Endometrial microvascular endothelial cells (primary cell): Measurements from ENCODE around the gene ATAD1. TPM values are rescaled to one million over a fixed set of nuclear protein-coding genes. Genes with fewer than 3 reads are reported as not detected.

Source experiments
- in situ Hi-C: cut with HindIII; loops from 2 replicates; pipeline ENCODE4 v1.10.0; 2017; ENCODE audit warnings: low sequenced_read_pairs, low pct_unique_long_range_greater_than_20kb; ENCODE audit errors: inconsistent ontology term
- total RNA-seq: library from RNA; depleted of rRNA; stranded (reverse); fragments of >200 nt; gene quantifications from one replicate; pipeline ENCODE4 v1.2.3, GENCODE V29; 2015; ENCODE audit errors: inconsistent ontology term

Gene ATAD1
- 21.8 TPM for total RNA-seq

DNA sequence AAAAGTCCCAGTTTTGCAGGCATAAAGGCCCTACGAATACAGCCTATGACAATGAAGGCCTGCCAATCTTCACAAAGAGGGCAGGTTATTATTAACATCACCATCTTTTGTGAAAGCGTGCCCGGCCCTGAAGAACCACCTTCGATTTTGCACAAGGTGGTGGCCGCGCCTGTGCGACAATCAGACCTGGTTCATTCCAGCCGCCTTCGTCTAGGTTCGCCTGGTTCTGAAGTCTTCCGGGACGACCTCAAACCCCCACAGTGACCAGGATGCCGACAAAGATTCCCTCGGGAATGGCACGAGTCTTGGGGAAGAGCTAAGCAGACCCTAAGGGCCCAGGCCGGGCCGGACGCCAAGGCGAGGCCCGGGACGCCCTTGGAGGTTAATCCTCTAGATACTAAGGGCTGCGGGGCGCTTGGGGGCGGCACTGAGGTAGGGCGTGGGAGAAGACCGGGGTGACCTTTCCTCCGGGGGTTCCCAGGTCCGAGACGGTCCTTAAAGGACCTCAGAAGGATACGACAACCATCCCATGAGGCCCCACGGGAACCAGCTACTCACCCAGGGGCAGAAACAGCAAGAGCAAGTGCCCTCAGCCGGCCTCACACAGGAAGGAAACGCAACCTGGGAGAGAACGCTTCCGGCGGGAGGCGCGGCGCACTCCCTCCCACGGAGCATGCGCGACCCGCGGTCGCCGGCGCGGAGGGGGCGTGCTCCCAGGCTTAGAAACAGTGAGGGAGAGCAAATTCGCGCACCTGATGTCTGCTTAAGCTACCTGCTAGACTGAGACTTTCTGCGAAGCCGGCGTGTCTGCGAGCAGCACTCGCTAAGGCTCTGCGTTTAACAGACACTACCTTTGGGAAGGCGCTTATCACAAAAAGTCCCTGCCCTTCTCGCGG is at the start of gene ATAD1:
TSS of gene ATAD1 (minus strand) at position 618 of the 896 bp plus-strand sequence. CDS start 3,627 bp downstream, outside the sequence.
- in situ Hi-C loops, result no loop called here

GRCh38 chr10:87867453-87867852 is 49.4 kb upstream of the ATAD1 start:
- in situ Hi-C loops, result loop anchor here (25.0 kb wide), 2 partner anchors 95 to 370 kb away; no protein-coding TSS in a partner anchor

DNA sequence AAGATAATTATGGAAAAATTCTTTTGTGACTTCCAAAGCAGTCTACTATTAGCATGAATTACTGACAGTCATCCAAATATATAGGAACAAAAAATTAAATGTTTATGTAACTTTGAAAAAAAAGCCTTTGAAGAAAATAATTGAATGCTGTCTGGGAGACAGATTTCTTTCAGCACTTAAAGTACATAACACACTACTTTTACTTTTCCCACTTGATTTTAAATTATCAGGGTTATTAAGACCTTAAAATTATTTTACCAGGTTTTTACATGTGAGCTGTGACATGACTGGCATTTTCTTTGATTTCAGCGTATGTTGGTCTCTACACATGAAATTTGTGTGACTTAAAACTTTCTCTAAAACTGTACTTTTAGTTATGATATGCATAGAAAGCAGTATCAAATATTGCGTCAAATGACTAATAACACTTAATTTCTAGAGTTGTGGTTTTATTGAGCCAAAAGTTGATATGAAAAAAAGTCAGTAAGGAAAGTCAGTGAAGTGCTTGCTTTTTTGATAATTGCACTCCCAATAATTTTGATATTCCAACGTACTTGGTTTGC is 48.5 kb upstream of the ATAD1 start:
- in situ Hi-C loops, result loop anchor here (25.0 kb wide), 2 partner anchors 96 to 371 kb away; no protein-coding TSS in a partner anchor

DNA sequence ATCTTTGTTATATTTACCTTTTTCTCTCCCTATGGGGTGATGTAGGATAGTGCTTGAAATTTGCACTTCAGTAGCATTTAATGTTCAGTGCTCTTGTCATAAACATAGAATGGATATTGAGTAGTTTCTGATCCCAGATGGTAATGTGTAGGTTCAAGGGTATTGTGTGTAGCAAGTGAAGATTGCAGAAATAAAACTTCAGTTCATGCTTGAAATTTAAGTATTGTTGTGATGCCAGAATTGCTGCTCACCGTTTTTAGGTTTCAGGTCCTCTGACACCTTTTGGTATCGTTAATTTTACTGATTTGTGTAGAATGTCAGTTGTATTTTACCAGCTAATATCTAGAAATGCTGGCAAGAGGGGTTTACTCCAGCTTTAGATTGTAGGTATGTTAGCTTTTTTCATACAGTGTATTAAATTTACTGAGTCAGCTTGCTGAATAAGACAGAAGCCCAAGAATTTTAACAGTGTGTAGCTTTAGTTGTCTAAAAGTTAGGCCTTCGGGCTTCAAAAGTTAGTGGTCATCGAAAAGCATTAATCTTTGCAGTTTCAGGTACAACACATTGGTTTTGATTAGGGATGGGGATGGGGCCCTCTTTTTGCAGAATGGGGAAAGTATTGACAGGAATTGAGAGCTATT is 47.3 kb upstream of the ATAD1 start:
- in situ Hi-C loops, result loop anchor here (25.0 kb wide), 2 partner anchors 97 to 372 kb away; no protein-coding TSS in a partner anchor

DNA sequence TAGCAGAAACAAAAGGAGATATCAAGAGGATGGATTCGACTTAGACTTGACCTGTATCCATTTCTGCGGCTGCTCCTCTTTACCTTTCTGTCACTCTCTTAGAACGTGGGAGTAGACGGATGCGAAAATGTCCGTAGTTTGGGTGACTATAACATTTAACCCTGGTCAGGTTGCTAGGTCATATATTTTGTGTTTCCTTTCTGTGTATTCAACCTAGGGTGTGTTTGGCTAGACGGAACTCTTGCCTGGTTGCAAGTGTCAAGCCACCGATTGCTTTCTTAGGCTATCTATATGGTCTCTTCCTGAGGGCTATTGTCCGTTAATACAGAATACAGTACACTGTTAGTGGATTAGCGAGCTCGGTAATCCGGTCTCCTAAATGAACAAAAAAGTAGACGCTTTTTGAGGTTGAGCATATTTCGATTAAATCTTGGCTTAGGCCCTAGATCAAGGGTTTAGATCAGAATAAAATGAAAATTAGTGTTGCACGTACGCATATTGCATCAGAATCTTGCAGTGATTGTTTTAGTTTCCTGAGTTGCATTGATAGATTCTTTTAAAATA is 46.6 kb upstream of the ATAD1 start:
- in situ Hi-C loops, result loop anchor here (25.0 kb wide), 2 partner anchors 98 to 373 kb away; no protein-coding TSS in a partner anchor

GRCh38 chr10:87863951-87864495 is 46.0 kb upstream of the ATAD1 start:
- in situ Hi-C loops, result loop anchor here (25.0 kb wide), 2 partner anchors 98 to 373 kb away; no protein-coding TSS in a partner anchor

DNA sequence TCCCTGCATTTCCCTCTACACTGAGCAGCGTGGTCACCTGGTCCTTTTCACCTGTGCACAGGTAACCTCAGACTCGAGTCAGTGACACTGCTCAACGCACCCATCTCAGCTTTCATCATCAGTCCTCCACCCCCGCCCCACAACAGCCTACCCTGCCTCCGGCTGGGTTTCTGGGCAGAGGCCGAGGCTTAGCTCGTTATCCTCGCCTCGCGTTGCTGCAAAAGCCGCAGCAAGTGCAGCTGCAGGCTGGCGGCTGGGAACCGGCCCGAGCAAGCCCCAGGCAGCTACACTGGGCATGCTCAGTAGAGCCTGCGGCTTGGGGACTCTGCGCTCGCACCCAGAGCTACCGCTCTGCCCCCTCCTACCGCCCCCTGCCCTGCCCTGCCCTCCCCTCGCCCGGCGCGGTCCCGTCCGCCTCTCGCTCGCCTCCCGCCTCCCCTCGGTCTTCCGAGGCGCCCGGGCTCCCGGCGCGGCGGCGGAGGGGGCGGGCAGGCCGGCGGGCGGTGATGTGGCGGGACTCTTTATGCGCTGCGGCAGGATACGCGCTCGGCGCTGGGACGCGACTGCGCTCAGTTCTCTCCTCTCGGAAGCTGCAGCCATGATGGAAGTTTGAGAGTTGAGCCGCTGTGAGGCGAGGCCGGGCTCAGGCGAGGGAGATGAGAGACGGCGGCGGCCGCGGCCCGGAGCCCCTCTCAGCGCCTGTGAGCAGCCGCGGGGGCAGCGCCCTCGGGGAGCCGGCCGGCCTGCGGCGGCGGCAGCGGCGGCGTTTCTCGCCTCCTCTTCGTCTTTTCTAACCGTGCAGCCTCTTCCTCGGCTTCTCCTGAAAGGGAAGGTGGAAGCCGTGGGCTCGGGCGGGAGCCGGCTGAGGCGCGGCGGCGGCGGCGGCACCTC is 45.3 kb upstream of the ATAD1 start, which contains the start of the genes KLLN and PTEN:
TSS of gene KLLN (minus strand) at position 481 of the 891 bp plus-strand sequence. CDS start 1,046 bp downstream, outside the sequence.
TSS of gene PTEN (plus strand) at position 573 of the 891 bp plus-strand sequence. CDS start 845 bp downstream, outside the sequence.
- in situ Hi-C loops, result loop anchor here (25.0 kb wide), 2 partner anchors 99 to 374 kb away; no protein-coding TSS in a partner anchor

- in situ Hi-C loops, result loop anchor here (25.0 kb wide), 2 partner anchors 100 to 375 kb away; no protein-coding TSS in a partner anchor
These were observed 44.6 kb upstream of the ATAD1 start for GRCh38 chr10:87862679-87863052.

DNA sequence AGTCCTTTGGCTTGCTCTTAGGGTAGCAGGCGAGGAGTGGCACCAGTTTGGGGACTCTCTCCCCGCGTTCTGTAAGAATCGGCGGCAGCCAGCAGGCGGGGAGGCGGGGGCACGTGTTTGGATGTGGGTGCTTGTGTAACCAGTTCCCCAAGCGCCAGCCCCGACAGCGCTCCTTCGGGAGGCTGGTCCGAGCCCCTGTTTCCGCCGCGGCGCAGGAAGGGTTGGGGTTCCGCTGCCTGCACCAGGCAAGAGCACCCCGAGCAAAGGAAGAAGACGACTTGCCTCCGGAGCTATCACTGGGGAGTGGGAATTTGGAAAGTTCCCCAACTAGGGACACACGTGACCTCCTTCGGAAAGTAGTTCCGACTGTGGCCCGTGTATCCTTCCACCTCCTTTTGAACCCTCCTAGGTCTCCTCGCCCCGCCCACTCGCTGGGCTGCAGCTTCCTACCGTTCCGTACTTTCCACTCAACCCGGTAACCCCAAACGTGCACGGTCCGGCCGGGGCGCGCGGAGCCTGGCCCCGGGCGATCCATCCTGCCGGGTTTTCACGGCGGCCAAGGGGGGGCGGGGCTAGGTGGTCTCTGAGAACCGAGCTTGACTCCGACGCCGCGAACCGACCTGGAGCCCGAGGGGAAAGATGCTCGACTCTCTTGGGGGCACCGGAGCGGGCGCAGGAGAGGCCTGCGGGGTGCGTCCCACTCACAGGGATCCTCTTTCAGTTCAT is 44.1 kb upstream of the ATAD1 start:
- in situ Hi-C loops, result loop anchor here (25.0 kb wide), 2 partner anchors 100 to 375 kb away; no protein-coding TSS in a partner anchor

DNA sequence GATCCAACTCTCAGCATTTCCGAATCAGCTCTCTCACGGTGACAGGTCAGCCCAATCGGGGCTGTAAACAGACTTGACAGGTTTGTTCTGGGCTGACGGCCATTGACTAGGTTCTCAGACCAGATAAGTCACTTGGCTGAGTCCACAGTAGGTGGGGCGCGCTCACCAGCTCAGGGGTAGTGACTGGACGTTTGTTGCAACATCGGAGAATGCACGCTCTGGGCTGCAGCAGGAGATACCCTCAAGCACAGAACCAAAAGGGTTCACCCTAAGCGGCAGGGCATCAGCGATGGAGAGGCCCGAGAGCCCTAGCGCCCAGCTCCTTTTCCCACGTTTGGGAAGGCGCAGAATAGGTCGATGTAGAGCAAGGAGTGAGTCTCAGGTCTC is 43.5 kb upstream of the ATAD1 start:
- in situ Hi-C loops, result loop anchor here (25.0 kb wide), 2 partner anchors 101 to 376 kb away; no protein-coding TSS in a partner anchor

- in situ Hi-C loops, result loop anchor here (25.0 kb wide), 2 partner anchors 101 to 376 kb away; no protein-coding TSS in a partner anchor
These were observed 42.9 kb upstream of the ATAD1 start for GRCh38 chr10:87860816-87861403.

- in situ Hi-C loops, result loop anchor here (25.0 kb wide), 2 partner anchors 102 to 377 kb away; no protein-coding TSS in a partner anchor
These were observed 42.2 kb upstream of the ATAD1 start for GRCh38 chr10:87860156-87860795.

DNA sequence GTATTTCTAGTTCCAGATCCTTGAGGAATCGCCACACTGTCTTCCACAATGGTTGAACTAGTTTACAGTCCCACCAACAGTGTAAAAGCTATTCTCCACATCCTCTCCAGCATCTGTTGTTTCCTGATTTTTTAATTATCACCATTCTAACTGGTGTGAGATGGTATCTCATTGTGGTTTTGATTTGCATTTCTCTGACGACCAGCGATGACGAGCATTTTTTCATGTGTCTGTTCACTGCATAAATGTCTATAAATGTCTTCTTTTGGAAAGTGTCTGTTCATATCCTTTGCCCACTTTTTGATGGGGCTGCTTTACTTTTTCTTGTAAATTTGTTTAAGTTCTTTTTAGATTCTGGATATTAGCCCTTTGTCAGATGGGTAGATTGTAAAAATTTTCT is 37.6 kb upstream of the ATAD1 start:
- in situ Hi-C loops, result loop anchor here (25.0 kb wide), 2 partner anchors 107 to 382 kb away; no protein-coding TSS in a partner anchor

- in situ Hi-C loops, result loop anchor here (25.0 kb wide), 2 partner anchors 107 to 382 kb away; no protein-coding TSS in a partner anchor
These were observed 37.2 kb upstream of the ATAD1 start for GRCh38 chr10:87855247-87855646.

DNA sequence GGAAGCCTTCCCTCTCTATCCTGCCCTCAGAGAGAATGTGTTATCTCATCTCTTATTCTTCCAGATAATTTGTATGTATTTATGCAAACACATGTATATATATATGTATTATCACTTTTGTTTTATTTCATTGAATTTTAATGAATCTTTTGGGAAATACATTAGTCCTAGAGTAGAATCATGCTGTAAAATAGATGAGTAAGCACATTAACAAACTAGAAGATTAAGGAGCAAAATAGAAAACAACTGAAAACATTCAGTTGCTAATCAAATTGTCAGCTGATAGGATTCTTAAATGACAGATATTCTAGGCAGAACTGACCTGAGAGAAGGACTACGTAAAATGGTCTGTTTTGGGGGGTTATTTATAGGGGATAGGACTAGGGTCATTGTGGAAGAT is 34.1 kb upstream of the ATAD1 start:
- in situ Hi-C loops, result loop anchor here (25.0 kb wide), 2 partner anchors 110 to 385 kb away; no protein-coding TSS in a partner anchor
